ENCODE results near the gene POLA1. TPM values are rescaled to one million over a fixed set of nuclear protein-coding genes. Genes with fewer than 3 reads are reported as not detected.

Gene POLA1
- total RNA-seq, 1 donor from 2014 or later, result 18.7 TPM

- DNase-seq (no peak), ATAC-seq (ENCODE audit: low read depth) (no peak)
- intact Hi-C loops (cut with micrococcal nuclease), result no loop called here
- Mint-ChIP-seq H3K4me3 (no peak overlapping the region), H3K27ac (no peak overlapping the region), H3K36me3 (ENCODE audit: low read depth) (peaks cover 4% of the 10 kb centered on the region), H3K4me1 (no peaks in the 10 kb centered on the region), H3K9me3 (no peaks in the 10 kb centered on the region), H3K27me3 (no peaks in the 10 kb centered on the region)
- ChIA-PET CTCF (no interaction called here), POLR2A (no interaction called here)
- no peak for TF ChIP-seq CTCF (IDR thresholded peaks at IDR 0.05)
Observed at GRCh38 chrX:24870143-24870542, 176.4 kb downstream of the POLA1 start.

GRCh38 chrX:24874604-24875247 lies 181.0 kb downstream of the POLA1 start:
- ATAC-seq (ENCODE audit: low read depth), result no peak
- CTCF ChIA-PET, result no interaction called here
- H3K4me1 Mint-ChIP-seq, result no peaks in the 10 kb centered on the region
- no peaks in the 10 kb centered on the region for H3K9me3 Mint-ChIP-seq
- no peaks in the 10 kb centered on the region for H3K27me3 Mint-ChIP-seq
- POLR2A ChIA-PET, result no interaction called here
- no peaks in the 10 kb centered on the region for H3K36me3 Mint-ChIP-seq (ENCODE audit: low read depth)
- H3K4me3 Mint-ChIP-seq, result no peak overlapping the region
- no peak for TF ChIP-seq CTCF (IDR thresholded peaks at IDR 0.05)
- no peak for DNase-seq
- intact Hi-C loops (cut with micrococcal nuclease), result no loop called here
- H3K27ac Mint-ChIP-seq, result no peak overlapping the region

- intact Hi-C loops (cut with micrococcal nuclease), result no loop called here
- peaks cover under 1% of the 10 kb centered on the region for H3K36me3 Mint-ChIP-seq (ENCODE audit: low read depth)
- POLR2A ChIA-PET, result no interaction called here
- no peak for TF ChIP-seq CTCF (IDR thresholded peaks at IDR 0.05)
- CTCF ChIA-PET, result no interaction called here
- no peak for ATAC-seq (ENCODE audit: low read depth)
- no peak for DNase-seq
- H3K4me1 Mint-ChIP-seq, result no peaks in the 10 kb centered on the region
- no peaks in the 10 kb centered on the region for H3K9me3 Mint-ChIP-seq
- H3K4me3 Mint-ChIP-seq, result no peak overlapping the region
- no peak overlapping the region for H3K27ac Mint-ChIP-seq
- H3K27me3 Mint-ChIP-seq, result no peaks in the 10 kb centered on the region
Observed at GRCh38 chrX:24876530-24877287, 183.0 kb downstream of the POLA1 start.

- ChIA-PET CTCF (no interaction called here), POLR2A (no interaction called here)
- H3K36me3 Mint-ChIP-seq (ENCODE audit: low read depth), result peaks cover 3% of the 10 kb centered on the region
- no peaks in the 10 kb centered on the region for H3K27me3 Mint-ChIP-seq
- intact Hi-C loops (cut with micrococcal nuclease), result no loop called here
- H3K27ac Mint-ChIP-seq, result no peak overlapping the region
- ATAC-seq (ENCODE audit: low read depth) (no peak), DNase-seq (no peak)
- no peaks in the 10 kb centered on the region for H3K4me1 Mint-ChIP-seq
- H3K9me3 Mint-ChIP-seq, result no peaks in the 10 kb centered on the region
- no peak overlapping the region for H3K4me3 Mint-ChIP-seq
- TF ChIP-seq CTCF (IDR thresholded peaks at IDR 0.05), result no peak
Observed at GRCh38 chrX:24877288-24877664, 183.6 kb downstream of the POLA1 start.

- Mint-ChIP-seq H3K4me3 (no peak overlapping the region), H3K27ac (no peak overlapping the region), H3K27me3 (no peaks in the 10 kb centered on the region), H3K9me3 (no peaks in the 10 kb centered on the region), H3K36me3 (ENCODE audit: low read depth) (peaks cover 3% of the 10 kb centered on the region), H3K4me1 (no peaks in the 10 kb centered on the region)
- POLR2A ChIA-PET, result no interaction called here
- ATAC-seq (ENCODE audit: low read depth) (no peak), DNase-seq (no peak)
- CTCF ChIA-PET, result no interaction called here
- TF ChIP-seq CTCF (IDR thresholded peaks at IDR 0.05), result no peak
- intact Hi-C loops (cut with micrococcal nuclease), result no loop called here
Observed at GRCh38 chrX:24877854-24878650, 184.3 kb downstream of the POLA1 start.
